Thyroid gland (tissue), 4 donors: ENCODE measurements around the gene FNDC5.

ENCODE experiments used
- POLR2A ChIP-seq, 2 donors: fragments of 450-650 bp; IDR thresholded peaks; one replicate each; pipeline ENCODE4 v1.6.1; 2017; ENCODE audit warnings: antibody characterized with exemption in 2 of 2, mild to moderate bottlenecking in 2 of 2, moderate library complexity in 1 of 2
- TF ChIP-seq, protein P1 (sequence below), 6 experiments: fragments of 200-600 bp in 3 of 6; fragments of 450-650 bp in 3 of 6; sonication (generic) in 3 of 6; IDR thresholded peaks; one replicate each; pipeline ENCODE4 v1.5.1; 2016 to 2019; ENCODE audit warnings: antibody characterized with exemption in 6 of 6, mild to moderate bottlenecking in 2 of 6, inconsistent platforms in 1 of 6, moderate library complexity in 1 of 6

DNA sequence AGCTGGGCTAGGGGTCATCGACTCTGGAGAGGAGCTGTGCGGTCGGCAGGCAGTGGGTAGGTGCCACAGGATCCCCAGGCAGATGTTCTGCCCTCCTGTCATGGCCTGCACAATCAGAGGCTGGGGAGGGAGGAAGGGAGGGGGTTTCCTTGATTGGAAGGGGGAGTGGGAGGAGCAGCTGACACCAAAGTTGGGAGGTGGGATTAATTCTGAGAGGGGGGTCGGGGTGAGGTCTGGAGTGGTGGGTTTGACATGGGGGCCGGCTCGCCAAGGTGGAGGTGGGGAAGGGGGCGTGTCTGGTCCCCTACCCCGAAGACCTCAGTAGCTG is 14.9 kb upstream of the FNDC5 start:
- TF ChIP-seq, protein P1, sequence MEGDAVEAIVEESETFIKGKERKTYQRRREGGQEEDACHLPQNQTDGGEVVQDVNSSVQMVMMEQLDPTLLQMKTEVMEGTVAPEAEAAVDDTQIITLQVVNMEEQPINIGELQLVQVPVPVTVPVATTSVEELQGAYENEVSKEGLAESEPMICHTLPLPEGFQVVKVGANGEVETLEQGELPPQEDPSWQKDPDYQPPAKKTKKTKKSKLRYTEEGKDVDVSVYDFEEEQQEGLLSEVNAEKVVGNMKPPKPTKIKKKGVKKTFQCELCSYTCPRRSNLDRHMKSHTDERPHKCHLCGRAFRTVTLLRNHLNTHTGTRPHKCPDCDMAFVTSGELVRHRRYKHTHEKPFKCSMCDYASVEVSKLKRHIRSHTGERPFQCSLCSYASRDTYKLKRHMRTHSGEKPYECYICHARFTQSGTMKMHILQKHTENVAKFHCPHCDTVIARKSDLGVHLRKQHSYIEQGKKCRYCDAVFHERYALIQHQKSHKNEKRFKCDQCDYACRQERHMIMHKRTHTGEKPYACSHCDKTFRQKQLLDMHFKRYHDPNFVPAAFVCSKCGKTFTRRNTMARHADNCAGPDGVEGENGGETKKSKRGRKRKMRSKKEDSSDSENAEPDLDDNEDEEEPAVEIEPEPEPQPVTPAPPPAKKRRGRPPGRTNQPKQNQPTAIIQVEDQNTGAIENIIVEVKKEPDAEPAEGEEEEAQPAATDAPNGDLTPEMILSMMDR (IDR thresholded peaks at IDR 0.05): no peak
- TF ChIP-seq POLR2A (IDR thresholded peaks at IDR 0.05): no peak
